Upper lobe of left lung (tissue), 4 donors: ENCODE measurements around the gene MAPK7.

Experiments used
- EP300 ChIP-seq, 4 donors: sonication (generic); formaldehyde crosslinking; IDR thresholded peaks; one replicate each; pipeline ENCODE4 v1.5.1; 2017; ENCODE audit warnings: antibody characterized with exemption in 4 of 4, control low read depth in 2 of 4
- POLR2A ChIP-seq, 4 donors: fragments of 450-650 bp; IDR thresholded peaks; one replicate each; pipeline ENCODE4 v1.5.1; 2016 to 2017; ENCODE audit warnings: antibody characterized with exemption in 4 of 4, mild to moderate bottlenecking in 2 of 4
- POLR2AphosphoS5 ChIP-seq, 2 donors: sonication (generic); formaldehyde crosslinking; IDR thresholded peaks; one replicate each; pipeline ENCODE4 v1.5.1; 2017; ENCODE audit warnings: antibody characterized with exemption in 2 of 2
- TF ChIP-seq, protein P1 (sequence below), 6 experiments: fragments of 450-650 bp in 4 of 6; fragments of 200-600 bp in 2 of 6; sonication (generic) in 2 of 6; IDR thresholded peaks; one replicate each; pipeline ENCODE4 v1.5.1; 2016 to 2019; ENCODE audit warnings: antibody characterized with exemption in 6 of 6

- TF ChIP-seq, protein P1, sequence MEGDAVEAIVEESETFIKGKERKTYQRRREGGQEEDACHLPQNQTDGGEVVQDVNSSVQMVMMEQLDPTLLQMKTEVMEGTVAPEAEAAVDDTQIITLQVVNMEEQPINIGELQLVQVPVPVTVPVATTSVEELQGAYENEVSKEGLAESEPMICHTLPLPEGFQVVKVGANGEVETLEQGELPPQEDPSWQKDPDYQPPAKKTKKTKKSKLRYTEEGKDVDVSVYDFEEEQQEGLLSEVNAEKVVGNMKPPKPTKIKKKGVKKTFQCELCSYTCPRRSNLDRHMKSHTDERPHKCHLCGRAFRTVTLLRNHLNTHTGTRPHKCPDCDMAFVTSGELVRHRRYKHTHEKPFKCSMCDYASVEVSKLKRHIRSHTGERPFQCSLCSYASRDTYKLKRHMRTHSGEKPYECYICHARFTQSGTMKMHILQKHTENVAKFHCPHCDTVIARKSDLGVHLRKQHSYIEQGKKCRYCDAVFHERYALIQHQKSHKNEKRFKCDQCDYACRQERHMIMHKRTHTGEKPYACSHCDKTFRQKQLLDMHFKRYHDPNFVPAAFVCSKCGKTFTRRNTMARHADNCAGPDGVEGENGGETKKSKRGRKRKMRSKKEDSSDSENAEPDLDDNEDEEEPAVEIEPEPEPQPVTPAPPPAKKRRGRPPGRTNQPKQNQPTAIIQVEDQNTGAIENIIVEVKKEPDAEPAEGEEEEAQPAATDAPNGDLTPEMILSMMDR (IDR thresholded peaks at IDR 0.05): no peak
- TF ChIP-seq EP300 (IDR thresholded peaks at IDR 0.05) (no peak), POLR2A (IDR thresholded peaks at IDR 0.05) (no peak), POLR2AphosphoS5 (IDR thresholded peaks at IDR 0.05) (no peak)
These were observed 6.3 kb upstream of the MAPK7 start for GRCh38 chr17:19372011-19372370.
